LNCAP (cell line): ENCODE measurements around the gene APP.

Source experiments
- TF ChIP-seq, protein P1 (sequence below): fragments of 450-650 bp; IDR thresholded peaks from 2 replicates; pipeline ENCODE4 v1.5.1; 2017; ENCODE audit warnings: mild to moderate bottlenecking

Gene APP

DNA sequence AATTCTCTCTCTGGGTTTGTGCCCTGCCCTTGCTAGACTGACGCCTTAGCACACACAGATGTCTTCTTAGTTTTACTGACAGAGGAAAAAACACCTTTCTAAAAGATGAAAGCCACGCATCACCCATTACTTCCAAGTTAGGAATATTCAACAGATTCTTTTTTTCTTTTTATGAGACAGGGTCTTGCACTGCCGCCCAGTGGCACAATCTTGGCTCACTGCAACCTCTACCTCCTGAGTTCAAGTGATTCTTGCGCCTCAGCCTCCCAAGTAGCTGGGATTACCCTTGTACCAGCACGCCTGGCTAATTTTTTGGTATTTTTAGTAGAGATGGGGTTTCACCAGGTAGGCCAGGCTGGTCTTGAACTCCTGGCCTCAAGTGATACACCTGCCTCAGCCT, 169.2 kb downstream of the APP start:
- TF ChIP-seq, protein P1, sequence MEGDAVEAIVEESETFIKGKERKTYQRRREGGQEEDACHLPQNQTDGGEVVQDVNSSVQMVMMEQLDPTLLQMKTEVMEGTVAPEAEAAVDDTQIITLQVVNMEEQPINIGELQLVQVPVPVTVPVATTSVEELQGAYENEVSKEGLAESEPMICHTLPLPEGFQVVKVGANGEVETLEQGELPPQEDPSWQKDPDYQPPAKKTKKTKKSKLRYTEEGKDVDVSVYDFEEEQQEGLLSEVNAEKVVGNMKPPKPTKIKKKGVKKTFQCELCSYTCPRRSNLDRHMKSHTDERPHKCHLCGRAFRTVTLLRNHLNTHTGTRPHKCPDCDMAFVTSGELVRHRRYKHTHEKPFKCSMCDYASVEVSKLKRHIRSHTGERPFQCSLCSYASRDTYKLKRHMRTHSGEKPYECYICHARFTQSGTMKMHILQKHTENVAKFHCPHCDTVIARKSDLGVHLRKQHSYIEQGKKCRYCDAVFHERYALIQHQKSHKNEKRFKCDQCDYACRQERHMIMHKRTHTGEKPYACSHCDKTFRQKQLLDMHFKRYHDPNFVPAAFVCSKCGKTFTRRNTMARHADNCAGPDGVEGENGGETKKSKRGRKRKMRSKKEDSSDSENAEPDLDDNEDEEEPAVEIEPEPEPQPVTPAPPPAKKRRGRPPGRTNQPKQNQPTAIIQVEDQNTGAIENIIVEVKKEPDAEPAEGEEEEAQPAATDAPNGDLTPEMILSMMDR: no peak

DNA sequence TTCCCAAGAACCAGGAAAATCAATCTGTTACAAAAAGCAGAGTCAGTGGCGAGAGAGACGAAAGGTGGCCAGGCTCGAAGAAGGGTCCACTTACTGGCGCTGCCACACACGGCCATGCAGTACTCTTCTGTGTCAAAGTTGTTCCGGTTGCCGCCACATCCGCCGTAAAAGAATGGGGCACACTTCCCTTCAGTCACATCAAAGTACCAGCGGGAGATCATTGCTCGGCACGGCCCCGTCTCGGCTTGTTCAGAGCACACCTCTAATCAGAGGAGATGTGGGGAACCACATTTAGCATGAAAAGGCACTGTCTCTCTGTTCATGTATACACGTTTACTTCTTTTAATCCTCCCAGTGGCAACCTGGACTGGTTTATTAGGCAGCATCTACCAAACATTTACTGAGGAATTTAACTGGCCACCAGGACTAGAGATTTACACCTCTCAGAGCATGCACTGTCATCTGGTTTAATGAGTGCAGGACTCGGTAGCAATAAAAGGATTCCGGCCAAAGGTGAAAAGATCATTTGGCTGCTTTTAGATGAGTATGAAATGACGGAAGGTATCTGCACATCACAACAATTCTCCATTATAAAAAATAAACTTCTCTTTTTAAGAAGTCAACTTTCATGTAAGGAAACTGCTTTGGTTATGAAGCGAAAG, 170.5 kb downstream of the APP start:
- TF ChIP-seq, protein P1: no peak

DNA sequence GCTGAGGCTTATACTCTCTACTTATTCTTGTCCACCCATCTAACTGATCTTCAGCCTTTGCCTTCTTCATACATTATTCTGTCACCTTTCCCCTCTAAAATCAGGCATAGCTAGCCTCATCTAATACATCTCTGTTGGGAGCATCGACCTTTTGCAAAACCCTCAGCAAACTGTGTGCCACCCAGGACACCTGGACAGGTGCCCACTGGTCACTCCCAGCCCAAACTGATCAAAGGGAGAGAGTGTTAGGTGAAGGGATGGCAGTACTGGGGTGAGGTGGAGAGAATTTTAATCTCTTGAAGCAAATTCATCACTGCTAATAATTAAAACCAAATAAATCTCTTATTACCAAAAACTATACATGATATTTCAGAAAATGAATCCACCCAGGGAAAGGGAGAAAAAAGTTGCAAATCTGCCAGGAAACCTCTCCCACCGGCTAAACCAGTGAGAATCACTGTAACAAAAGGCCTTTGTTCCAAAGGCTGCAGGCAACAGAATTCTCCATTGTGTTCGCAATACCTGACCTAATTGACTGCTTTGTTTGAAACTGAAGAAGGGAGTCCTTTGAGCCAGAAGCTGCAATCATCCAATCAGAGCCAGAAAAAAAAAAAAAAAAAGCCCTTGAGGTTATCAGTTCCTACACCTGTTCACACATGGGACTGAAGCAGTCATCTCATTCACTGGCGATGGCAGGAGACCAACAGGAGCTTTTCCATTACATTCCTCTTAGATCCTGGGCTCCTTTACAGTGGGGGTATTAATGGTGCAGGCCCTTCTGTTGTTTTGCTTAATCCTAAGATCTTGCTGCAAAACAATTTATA, 172.6 kb downstream of the APP start:
- TF ChIP-seq, protein P1: no peak

DNA sequence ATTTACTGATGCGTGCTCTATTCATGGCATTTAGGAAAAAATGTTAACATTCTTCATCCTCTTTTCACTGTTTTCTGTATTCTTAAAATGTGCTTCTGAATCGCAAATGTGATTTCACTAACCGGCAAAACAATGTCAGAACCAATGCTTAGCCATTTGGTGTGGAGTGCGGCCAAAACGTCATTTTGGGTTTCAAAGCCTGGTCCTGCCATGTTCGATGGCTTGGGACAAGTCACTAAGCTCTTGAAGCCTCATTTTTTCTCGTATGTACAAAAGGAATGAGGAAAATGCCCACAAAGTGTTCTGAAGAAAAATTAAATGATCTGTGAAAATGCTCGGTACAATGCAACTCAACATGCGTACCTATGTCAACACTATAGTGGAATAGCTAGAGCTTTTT, 175.3 kb downstream of the APP start:
- TF ChIP-seq, protein P1: no peak

DNA sequence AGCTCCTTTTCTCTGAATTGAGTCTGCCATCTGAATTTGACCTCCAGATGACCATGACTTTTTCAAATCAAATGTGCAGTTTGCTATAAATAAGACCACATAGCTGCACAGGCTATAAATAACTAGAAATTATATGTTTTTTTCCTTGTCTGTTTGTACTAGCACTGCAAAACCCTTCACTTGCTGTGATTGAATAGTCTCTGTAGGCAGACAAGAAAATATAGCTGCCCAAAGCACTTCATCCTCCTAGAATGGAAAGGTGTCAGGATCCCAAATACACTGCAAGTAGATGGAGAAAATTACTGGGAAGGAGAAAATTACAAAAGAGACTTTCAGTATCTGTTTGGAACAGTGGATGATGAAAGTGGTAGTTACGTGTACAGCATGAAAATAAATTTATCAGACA, 175.8 kb downstream of the APP start:
- TF ChIP-seq, protein P1: no peak

DNA sequence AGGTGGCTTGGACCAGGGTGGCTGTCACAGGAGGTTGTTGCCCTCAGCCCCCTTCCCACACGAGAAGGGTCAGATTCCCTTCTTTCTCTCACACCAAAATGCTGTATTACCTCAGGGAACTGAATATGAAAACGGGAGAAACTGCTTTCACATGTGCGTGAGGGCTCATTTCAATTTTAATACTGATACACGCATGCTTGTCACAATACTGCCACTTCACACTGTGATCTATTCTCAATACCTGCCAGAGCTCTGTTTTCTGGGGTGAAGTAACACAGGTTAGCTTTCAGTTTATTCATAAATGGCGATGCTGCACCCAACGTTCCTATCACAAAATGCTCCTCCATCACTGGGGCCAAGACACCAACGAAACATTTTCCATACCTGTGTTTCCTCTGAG, 181.8 kb downstream of the APP start:
- TF ChIP-seq, protein P1: no peak

DNA sequence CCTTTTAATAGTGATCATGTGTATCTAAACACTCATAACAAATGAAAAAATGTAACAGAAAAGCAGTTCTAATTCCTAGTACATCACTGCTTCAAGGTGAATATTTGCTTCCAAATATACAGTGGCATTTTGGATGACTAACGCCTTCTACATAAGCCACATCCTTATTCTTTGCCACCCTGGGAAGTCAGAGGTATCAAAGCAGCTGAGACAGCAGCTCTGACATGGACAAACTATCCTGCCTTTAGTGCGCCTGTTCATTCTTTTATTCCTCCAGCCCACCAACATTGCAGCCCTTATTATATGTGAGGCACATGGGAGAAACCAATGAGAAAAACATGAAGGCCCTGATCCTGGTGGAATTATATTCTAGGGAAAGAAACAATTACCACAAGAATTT, 183.0 kb downstream of the APP start:
- TF ChIP-seq, protein P1: no peak
